GM12864 (cell line): ENCODE measurements around the gene LYRM4.

Source experiments
- DNase-seq: peaks from one replicate; pipeline ENCODE4 v3.0.0-alpha.2; 2011; ENCODE audit warnings: low read depth
- H3K4me3 ChIP-seq: 2 replicates; pipeline ENCODE4 v1.5.1; 2011; ENCODE audit warnings: mild to moderate bottlenecking, low read depth, low read length, control low read depth
- TF ChIP-seq, protein P1 (sequence below): IDR thresholded peaks from 2 replicates; pipeline ENCODE4 v1.5.1; 2011; ENCODE audit warnings: low read depth, mild to moderate bottlenecking, moderate library complexity, low read length, control low read depth, inconsistent platforms; ENCODE audit errors: missing control alignments

Gene LYRM4

DNA sequence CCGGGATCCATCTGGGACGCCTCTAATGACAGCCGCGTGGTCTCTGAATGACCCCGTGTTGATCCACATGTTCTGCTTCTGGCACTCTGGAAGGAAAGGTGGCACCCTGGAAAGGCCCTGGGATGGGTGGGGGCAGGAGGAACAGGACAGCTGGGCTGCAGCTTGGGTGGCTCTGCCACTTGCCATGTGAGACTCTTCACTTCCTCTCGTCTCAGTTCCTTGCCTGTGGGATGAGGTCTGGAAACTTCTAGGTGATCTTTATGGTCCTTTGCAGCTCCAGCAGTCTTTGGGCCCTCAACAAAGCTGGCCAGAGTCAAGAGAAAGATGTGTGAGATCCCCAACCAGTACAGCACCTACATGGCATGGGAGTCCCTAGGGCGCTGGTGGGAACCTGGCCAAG, 149.1 kb downstream of the LYRM4 start:
- DNase-seq: no peak
- TF ChIP-seq, protein P1, sequence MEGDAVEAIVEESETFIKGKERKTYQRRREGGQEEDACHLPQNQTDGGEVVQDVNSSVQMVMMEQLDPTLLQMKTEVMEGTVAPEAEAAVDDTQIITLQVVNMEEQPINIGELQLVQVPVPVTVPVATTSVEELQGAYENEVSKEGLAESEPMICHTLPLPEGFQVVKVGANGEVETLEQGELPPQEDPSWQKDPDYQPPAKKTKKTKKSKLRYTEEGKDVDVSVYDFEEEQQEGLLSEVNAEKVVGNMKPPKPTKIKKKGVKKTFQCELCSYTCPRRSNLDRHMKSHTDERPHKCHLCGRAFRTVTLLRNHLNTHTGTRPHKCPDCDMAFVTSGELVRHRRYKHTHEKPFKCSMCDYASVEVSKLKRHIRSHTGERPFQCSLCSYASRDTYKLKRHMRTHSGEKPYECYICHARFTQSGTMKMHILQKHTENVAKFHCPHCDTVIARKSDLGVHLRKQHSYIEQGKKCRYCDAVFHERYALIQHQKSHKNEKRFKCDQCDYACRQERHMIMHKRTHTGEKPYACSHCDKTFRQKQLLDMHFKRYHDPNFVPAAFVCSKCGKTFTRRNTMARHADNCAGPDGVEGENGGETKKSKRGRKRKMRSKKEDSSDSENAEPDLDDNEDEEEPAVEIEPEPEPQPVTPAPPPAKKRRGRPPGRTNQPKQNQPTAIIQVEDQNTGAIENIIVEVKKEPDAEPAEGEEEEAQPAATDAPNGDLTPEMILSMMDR: no peak
- no peak overlapping the region for H3K4me3 ChIP-seq

DNA sequence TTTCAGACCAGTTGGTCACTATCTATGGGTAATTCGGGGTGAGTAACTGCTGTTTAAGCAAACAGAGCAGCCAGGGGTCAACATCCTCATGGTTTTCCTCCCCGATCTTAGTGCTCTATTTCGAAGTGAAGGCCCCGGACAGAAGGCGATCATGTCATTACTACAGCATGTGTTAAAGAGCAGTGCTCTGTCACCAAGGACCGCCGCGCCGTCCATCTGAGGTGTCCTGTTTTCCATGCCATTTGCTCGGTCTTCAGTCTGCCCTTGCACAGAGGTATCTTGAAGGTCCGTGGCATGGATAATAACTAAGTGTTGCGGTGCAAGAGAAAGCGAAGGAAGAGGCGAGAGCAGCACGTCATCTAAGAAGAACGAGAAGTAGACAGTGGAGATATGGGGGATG, 150.5 kb downstream of the LYRM4 start:
- DNase-seq: no peak
- no peak overlapping the region for H3K4me3 ChIP-seq
- TF ChIP-seq, protein P1: no peak

- DNase-seq: no peak
Measured at GRCh38 chr6:5109436-5109835, 151.3 kb downstream of the LYRM4 start.

DNA sequence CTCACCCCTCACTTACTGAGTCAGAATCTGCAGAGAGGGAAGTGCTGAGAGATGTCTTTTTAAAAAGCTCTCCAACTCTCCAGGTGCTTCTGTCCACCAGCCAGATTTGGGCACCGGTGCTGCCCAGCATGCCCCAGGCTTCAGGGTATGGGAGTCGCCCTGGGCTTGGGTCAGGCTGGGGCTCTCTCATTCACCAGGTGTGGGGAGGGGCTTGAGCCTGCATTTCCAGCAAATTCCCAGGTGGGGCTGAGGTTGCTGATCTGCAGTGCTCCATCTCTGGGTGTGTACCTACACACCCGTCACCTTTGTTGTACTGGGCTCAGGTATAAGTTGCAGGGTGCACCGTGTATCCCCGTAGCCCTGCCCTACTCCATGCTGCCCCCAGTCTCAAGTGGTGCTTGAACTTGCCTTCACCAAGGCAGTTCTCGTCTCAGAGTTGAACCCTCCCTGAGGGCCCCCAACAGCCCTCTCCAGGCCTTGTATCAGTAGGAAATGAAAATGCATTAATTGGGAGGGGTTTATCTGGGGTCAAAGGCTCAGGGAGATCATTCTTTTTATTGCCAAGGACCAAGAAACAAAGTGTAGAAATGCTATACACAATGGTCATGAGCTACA, 152.1 kb downstream of the LYRM4 start:
- TF ChIP-seq, protein P1: no peak
- no peak for DNase-seq
- no peak overlapping the region for H3K4me3 ChIP-seq

More at GRCh38 chr6:5109436-5109835, 151.3 kb downstream of the LYRM4 start:
- TF ChIP-seq, protein P1: no peak
- no peak overlapping the region for H3K4me3 ChIP-seq

- DNase-seq: no peak
- H3K4me3 ChIP-seq: no peak overlapping the region
- TF ChIP-seq, protein P1: no peak
Measured at GRCh38 chr6:5108068-5108467, 152.7 kb downstream of the LYRM4 start.

DNA sequence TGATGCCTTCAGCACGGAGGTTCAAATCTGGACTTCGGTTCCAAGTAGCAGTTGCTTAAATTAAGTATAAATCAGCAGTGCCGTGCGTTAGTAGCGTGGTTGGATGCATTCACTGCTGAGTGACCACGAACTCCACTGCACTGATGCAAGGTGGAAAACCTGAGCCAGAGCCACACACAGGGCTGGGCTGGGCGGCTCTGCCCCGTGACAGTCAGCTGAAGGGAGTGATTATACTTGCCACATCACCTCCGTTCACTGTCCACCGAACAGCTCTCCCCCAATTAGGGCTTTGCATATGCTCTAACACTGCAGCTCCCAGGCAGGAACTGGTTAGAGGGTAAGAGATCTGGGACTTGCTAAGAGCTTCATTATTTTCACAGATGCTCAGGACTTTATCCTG, 153.4 kb downstream of the LYRM4 start:
- TF ChIP-seq, protein P1: no peak
- no peak overlapping the region for H3K4me3 ChIP-seq
- no peak for DNase-seq

- TF ChIP-seq, protein P1: no peak
- DNase-seq: no peak
- H3K4me3 ChIP-seq: no peak overlapping the region
Measured at GRCh38 chr6:5105146-5105545, 155.6 kb downstream of the LYRM4 start.
